Astrocyte (in vitro differentiated cells and primary cell): ENCODE data around the gene PTPRT.

ENCODE experiments used
- CTCF ChIP-seq: IDR thresholded peaks from 2 replicates; pipeline ENCODE4 v1.5.1; 2011; ENCODE audit warnings: low read depth, mild to moderate bottlenecking, inconsistent platforms, low read length, moderate library complexity; ENCODE audit not compliant: insufficient read depth
- EZH2 ChIP-seq: IDR thresholded peaks from 2 replicates; pipeline ENCODE4 v1.6.1; 2012; ENCODE audit warnings: mild to moderate bottlenecking, low read length, inconsistent platforms; ENCODE audit not compliant: insufficient read depth

GRCh38 chr20:42855896-42856295 is 333.8 kb downstream of the PTPRT start:
- TF ChIP-seq CTCF (no peak), EZH2 (no peak)
